Measurements from ENCODE around the gene CYFIP1.

The CYFIP1 gene

GRCh38 chr15:22967084-22967770 is 12.9 kb downstream of the CYFIP1 start:
- no peak for DNase-seq

- no peak for DNase-seq
Measured at GRCh38 chr15:22966321-22967083, 13.7 kb downstream of the CYFIP1 start.

- no peak for DNase-seq
Measured at GRCh38 chr15:22963641-22964040, 16.5 kb downstream of the CYFIP1 start.

- DNase-seq = no peak
Measured at GRCh38 chr15:22962611-22963010, 17.6 kb downstream of the CYFIP1 start.

- DNase-seq = no peak
Measured at GRCh38 chr15:22961762-22962161, 18.4 kb downstream of the CYFIP1 start.

GRCh38 chr15:22960556-22960955 is 19.6 kb downstream of the CYFIP1 start:
- no peak for DNase-seq

- DNase-seq = no peak
Measured at GRCh38 chr15:22960126-22960525, 20.0 kb downstream of the CYFIP1 start.

GRCh38 chr15:22959321-22960101 is 20.7 kb downstream of the CYFIP1 start:
- no peak for DNase-seq

- no peak for DNase-seq
Measured at GRCh38 chr15:22958487-22959280, 21.5 kb downstream of the CYFIP1 start.

- DNase-seq = no peak
Measured at GRCh38 chr15:22956978-22957260, 23.2 kb downstream of the CYFIP1 start.

GRCh38 chr15:22956257-22956977 is 23.8 kb downstream of the CYFIP1 start:
- DNase-seq = no peak

GRCh38 chr15:22955544-22956119 is 24.5 kb downstream of the CYFIP1 start:
- DNase-seq = no peak

- no peak for DNase-seq
Measured at GRCh38 chr15:22954798-22955543, 25.2 kb downstream of the CYFIP1 start.

- no peak for DNase-seq
Measured at GRCh38 chr15:22954326-22954725, 25.8 kb downstream of the CYFIP1 start.

- DNase-seq = no peak
Measured at GRCh38 chr15:22952796-22953579, 27.2 kb downstream of the CYFIP1 start.

- no peak for DNase-seq
Measured at GRCh38 chr15:22951381-22952280, 28.5 kb downstream of the CYFIP1 start.

- no peak for DNase-seq
Measured at GRCh38 chr15:22951031-22951380, 29.2 kb downstream of the CYFIP1 start.

- no peak for DNase-seq
Measured at GRCh38 chr15:22950256-22950990, 29.7 kb downstream of the CYFIP1 start.

All from NCI-H187 (cell line).